Fibroblast of skin of right quadriceps (primary cell): Measurements from ENCODE around the gene ANXA2.
"Not testable (repeated sequence)": the region's sequence is repeated elsewhere in the genome, so short reads cannot be mapped to it uniquely, and the experiment has no call there.

Source experiments
- DNase-seq: peaks from one replicate; pipeline ENCODE4 v3.0.0-alpha.2; 2013

The ANXA2 gene

DNA sequence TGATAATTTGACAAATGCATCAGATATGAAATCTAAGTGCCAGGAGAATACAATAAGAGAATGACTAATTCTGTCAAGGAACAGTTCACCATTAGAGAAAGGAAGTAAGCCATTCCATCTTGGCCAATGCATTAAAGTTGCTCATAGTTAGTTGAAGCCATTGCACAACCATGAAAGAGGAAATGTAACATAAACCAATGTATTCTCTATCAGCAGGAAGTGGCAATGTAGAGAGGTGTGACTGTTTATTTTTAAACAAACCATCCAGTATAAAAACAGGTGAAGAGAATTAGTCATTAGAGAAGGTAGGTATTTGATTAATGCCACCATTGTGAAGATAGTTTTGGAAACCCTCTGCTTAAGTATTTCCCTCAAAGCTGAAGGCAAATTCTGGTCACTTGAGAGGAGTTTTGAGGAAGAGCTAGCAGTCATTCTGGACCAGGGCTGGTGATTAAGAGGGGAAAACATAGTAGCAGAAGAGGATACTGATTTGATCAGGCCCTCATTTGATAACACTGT, 10.7 kb upstream of the ANXA2 start:
- peak; percentile 87 for DNase-seq

DNA sequence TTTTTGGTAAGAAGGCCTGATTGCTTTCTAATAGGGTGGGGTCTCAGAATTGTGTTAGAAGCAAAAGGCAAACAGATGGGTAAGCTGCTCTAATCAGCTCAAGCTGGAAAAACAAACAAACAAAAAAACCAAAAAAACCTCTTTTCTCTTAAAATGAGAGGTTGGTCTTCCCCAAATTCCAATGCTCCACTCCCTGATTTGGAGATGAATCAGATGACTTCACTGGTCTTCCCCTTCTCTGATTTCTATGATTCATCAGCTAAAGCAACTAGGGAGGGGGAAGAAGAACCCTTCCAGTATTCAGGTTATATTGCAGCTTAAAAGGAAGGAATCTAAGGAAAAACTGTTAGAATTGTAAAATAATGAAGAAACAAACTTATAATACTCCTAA, 9.6 kb upstream of the ANXA2 start:
- DNase-seq: peak; percentile 90

DNA sequence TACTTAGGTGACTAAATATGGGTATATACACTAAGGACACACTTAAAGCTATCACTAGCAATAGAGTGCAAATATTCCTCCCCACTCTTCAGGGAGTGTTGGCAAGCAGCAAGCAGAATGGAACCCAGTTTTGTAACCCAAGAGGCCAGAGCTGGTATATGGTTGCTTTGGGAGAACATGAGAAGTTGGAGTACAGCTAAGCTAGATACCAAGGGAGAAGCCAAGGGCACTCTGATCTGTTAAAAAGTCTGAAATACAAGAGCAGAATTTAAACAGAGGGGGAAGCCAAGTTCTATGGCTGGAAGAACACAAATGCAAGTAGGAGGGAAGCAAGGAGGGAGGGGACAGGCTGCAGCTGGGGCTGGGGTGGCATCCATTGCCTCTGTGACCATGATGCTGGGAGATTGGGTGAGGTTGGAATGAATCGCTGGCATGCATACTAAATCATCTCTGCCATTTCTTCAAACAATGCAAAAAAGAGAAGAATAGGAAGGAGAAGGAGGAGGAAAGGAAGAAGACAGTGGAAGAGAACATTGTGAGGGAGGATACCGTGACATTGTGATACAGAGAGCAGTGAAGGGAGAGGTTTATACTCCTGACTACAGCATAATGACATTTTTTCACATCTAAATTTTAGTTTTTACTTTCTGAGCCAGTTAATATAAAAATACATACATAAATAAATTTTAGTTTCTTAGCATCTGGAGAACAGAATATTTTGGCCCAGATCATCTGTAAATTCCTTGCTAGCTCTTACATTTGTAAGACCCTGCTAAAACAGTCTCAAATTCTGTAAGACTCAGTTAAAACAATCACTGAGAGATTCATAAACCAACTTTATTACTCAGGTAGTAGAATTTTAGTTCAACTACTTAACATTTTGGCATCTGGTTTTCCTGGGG, 9.0 kb upstream of the ANXA2 start:
- no peak for DNase-seq

DNA sequence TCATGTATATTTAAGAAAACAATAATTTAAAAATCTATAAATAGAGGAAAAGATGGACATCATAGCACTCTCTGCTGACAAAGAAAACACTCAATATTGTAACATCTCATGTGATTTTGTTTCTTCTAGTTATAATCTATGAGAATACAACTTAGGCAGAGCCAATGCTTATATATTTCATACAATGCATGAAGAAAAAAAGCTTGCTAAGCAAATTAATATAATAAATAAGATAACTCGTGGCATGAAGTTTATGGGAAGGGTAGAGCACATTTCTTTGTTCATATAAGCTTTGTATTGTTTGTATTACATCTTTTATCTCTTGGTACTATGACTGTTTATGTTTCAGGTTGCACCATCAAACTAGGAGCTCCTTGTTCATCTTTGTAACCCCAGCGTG, 7.6 kb upstream of the ANXA2 start:
- no peak for DNase-seq

DNA sequence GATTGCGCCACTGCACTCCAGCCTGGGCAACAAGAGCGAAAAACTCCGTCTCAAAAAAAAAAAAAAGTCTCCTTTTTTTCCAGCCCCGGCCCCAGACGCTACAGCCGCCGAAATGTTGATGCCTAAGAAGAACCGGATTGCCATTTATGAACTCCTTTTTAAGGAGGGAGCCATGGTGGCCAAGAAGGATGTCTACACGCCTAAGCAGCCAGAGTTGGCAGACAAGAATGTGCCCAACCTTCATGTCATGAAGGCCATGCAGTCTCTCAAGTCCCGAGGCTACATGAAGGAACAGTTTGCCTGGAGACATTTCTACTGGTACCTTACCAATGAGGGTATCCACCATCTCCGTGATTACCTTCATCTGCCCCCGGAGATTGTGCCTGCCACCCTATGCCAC, 6.6 kb upstream of the ANXA2 start:
- not testable (repeated sequence) for DNase-seq

DNA sequence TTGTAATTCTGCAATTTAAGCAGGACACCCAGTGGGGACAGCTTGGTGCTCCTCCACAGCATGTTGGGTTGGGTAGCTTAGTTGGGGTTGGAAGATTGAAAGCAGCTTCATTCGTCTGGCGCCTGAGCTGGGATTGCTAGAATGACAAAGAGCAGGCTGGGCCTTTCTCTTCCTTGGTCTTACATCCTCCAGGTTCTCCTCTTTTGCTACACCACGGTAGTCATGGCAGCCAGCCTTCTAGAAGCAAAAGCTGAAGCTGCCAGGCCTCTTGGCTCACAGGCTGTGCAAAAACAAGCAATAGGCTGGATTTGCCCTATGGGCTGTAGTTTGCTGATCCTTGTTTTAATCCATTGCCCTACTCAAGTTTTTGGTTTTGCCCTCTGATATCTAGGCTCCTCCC, 3.2 kb upstream of the ANXA2 start:
- no peak for DNase-seq

DNA sequence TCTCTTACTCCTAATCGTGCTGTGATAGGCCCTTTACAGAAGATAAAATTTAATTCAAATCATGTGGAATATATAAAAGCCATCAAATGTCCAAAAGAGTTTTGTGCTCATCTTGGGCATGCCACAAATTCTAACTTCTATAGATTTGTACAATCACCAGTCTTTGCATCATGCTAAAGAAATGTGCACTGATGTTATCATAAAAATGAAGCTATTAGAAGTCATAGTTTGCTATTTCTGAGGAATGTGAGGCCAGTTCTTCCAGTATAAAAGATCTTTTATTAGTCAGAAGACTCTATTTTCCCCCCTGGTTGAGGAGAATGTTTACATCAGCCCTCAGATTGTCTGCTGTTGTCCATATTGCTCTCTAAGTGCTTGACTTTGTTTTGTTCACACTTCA, 2.1 kb upstream of the ANXA2 start:
- DNase-seq: peak; percentile 95

DNA sequence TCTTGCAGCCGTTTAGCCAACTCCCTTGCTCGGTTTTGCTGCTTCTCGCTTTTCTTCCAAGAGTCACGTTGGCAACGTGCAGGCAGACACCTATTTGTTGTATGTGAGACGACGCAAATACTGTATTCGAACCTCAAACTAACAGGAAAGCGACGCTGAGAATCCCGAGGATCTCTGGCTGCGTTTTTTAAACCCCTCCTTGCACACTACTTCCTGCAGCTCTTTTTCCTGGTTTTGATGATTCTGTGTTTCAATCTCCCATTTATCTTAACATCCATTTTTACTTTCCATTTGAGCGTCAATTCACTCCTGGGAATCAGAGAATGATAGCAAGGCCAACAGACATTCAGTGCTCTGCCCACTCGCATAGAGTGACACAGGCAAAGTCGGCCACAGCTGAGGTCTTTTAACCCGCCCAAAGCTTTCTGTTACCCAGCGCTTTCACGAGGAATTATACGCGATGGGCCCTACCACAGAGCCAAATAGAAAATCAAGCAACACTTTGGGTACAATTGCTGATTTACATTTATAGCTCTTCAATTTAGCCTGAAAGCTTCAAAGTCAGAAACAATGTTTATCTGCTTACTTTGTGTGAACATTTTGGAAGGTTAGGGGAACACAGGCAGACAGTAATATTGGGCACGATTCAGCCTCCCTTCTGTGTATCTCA, 1.6 kb upstream of the ANXA2 start:
- DNase-seq: no peak

DNA sequence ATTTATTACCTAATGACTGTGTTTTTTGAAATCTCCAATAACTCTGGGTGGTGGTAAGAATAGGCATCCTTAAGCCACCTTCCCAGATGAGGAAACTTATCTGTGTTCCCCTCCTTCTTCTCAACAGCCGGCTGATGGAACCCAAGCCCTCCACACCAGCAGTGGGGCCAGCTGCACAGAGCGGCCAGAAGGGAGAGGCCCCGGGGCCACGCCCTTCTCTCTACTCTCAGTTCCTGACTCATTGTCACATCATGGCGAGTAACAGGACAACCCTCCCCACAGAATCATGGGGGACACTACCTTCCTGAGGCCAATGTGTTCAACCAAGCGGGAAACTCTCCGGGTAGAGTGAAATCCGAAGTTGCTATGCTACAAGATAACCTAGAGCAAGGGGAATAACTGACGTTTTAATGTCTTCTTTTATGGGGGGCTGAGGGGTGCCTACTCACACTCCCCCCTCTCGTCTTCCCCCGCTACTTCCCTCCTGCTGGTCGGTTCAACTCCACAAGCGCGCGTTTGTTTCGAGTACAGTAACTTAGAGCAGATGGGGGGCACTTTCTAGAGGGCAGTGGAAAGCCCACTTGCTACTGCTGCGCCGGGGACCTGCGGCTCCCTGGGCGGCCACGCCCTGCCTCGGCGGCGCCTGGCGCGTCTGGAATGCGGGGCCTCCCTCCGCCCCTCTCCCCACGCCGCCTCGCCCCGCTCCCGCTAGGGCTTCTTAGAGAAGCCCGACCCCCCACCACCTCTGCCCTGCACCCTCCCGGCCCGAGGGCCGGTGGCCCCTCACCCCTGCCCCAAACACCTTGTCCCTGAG, 621 bp downstream of the ANXA2 start:
- DNase-seq: peak; percentile 78

DNA sequence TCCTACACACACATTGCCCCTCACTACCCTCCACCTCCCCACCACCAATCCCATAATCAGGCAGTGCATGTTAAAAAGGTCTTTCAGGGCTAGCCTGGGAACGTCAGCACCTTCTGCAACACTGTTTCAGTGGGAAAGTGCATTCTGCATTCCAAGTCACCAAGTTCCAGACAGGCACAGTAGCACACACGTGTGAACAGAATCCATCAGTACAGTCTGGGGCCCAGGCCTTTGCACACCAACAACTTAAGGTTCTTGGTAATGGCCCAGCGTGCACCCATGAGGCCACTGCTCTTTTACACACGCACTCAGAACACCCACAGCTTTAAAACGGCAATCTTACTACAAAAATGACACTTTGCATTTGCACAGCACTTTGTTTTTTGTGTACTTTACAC, 1.2 kb downstream of the ANXA2 start:
- DNase-seq: no peak

DNA sequence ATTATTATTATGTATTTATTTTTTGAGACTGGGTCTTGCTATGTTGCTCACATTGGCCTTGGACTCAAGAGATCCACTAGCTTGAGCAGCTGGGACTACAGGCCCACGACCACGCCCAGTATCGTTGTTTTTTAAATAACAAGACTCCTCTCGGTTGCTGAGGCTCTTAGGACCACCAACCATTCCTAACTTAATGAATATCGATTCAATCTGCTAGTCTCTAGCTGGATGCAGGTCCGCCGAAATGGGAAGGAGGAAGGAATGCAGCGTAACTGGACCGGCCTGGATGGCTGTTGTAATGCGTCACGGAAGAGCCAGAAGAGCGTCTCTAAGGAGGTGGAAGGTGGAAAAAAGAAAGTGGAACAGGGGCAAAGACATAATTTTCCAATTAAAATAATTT, 1.7 kb downstream of the ANXA2 start:
- no peak for DNase-seq

DNA sequence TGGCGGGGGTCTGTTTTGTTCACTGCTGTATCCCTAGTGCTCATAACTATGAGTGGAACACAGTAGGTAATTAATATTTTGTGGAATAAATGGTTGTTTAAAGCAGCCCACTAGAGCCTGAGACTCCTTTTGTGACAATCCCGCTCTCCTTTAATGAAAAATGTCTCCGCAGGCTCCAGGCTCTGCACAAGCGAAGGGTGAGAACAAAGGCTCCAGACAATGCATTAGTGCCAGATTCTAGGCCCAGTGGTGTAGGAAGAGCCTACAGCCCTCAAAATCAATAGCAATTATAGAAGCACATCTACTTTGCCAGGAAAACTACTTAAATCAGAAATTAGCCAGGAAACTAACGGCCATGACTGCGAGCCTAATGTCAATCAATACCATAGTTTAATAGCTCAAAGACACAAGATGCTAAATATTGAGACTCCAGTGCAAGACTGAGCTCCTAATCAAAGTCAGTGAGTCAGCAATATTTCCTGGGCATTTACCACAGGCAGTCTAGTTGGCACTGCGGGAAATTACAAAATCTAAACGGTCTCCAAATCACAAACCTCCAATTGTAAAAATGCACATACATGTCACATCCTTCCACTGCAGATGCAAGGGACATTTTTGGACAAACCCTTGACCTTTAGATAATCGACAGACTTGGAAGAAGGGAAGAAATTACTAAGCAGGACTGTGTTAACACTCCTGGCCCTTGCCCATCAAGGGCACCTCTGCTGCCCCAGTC, 2.3 kb downstream of the ANXA2 start:
- no peak for DNase-seq

DNA sequence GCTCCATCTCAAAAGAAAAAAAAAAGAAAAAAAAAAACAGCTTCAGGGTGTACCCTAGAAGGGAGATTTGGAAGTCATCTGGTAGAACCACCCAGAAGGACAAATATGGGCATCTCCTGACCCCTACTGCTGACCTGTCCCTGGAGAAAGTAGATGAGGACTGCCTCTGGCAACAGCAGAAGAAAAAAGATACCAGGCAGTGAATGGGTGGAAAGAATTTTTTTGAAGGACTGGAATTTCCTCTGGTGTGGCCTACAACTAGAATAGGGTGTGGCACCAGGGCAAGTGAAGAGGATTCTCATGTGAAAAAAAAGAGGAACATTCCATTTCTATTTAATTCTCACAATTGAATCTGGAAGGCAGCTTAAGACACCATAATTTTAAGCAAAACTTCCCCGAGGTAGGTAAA, 3.1 kb downstream of the ANXA2 start:
- DNase-seq: peak; percentile 51

DNA sequence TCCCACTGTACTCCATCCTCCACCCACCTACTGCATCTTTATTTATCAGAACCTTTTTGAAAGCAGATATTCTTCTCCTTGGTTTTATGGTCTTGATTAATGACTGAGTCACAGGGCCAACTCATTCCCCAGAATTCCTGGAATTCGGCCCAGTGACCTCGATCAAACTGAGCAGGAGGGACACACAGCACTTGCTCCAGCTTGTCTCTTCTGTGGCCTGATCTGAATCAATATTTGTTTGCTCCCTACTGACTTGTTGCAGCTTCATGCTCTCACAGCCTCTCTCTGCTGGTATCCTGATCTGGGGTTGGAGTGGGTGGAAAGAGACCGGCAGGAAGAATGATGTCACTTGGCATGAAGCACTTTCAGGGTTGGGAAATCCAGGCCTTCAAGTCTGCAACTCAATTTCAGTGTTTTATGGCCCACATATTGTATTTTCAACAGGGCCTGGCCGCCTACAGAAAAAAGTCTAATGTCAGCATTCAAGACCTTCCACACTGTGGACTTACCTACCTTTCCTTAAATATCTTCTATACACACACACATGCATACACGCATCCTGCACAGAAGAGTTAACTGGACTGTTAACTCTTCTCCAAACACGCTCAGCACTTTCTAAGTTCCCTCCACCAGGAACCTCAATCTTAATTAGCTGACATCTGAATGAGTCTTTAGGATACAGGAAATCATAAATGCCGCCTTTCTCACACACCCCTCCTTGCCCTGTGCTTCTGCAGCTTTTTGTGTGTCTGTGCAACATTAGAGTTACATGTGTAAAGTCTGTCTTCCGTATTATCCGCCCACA, 4.6 kb downstream of the ANXA2 start:
- DNase-seq: peak; percentile 99

DNA sequence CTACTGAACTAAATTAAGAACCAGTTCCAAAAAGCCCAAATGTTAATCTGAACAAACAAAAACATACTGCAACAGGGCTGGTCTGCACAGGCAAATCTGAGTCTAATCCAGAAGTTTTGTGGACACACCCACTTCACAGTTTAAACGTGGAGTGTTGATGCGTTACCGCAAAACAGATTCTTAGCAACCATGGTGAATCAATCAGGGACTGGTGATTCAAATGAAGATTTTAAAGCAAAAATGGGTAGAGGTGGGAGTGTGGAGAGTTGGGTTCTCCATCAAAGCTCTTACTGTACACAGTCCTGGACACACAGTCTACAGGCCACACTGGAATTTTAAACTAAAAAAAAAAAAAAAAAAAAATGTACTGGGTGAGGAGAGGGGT, 5.2 kb downstream of the ANXA2 start:
- DNase-seq: peak; percentile 89

DNA sequence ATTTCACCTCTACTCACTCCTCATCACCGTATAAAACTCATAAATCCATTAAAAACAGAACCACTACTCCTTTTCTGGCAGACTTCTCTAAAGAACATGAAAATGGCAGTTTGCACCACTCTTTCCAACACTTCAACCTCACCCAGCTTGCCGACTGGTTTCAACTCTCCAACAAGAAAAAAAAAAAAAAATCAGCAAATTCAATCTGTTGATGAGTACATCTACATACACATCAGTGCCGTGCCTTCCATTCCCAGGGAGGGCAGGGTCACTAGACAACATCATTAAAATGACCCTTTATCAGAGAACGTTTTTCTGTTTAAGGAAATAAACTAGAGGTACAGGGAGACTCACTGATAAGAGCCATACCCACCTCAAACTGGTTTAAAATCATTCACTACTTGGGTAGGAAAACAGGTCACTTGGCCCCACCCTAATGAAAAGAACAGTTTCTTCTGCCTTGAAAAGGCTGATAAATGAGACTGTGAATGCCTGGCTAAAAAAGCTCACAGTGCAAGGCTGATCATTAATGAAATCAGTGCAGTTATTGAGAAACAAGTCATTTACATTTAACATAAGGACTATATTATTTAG, 6.0 kb downstream of the ANXA2 start:
- no peak for DNase-seq

DNA sequence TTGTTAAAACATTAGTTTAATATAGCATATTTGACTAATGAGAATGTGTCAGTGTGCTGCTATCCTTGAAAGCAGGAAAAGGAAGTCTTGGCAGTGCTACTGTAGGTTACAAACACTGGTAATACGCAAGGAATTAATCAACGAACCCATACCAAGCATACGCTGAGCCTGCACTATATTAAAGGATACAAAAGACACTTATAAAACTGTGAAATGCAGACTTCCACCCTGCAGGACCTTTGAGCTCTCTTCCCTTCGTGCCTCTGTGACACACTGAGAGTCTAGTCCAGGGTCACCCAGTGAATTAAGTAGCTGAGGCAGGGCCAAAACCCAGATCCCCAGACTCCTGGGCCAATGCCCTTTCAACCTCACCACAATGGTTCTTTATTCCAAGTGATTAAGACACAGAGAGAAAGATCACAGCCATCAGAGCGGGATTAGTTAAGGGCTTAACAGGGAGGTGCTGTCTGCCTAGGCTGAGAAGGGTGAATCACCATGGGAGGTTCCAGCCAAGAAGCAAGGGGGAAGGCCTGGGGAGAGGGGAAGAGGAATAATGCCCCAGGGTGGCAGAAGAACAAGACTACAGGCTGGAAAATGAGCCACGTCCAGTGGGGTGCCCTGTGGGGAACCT, 6.8 kb downstream of the ANXA2 start:
- peak; percentile 88 for DNase-seq

DNA sequence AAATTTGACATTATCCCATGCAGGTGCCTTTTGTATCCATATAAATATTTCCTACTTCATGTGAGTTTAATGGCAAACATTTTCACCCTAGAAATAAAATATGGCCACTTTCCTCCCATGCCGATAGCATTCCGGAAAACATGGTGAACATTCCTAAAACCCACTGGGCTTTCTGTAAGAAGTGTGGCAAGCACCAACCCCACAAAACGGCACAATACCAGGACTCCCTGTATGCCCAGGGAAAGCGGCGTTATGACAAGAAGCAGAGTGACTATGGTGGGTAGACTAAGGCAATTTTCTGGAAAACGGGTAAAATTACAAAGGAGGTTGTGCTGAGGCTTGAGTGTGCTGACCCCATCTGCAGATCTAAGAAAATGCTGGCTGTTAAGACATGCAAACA, 7.6 kb downstream of the ANXA2 start:
- DNase-seq: no peak

DNA sequence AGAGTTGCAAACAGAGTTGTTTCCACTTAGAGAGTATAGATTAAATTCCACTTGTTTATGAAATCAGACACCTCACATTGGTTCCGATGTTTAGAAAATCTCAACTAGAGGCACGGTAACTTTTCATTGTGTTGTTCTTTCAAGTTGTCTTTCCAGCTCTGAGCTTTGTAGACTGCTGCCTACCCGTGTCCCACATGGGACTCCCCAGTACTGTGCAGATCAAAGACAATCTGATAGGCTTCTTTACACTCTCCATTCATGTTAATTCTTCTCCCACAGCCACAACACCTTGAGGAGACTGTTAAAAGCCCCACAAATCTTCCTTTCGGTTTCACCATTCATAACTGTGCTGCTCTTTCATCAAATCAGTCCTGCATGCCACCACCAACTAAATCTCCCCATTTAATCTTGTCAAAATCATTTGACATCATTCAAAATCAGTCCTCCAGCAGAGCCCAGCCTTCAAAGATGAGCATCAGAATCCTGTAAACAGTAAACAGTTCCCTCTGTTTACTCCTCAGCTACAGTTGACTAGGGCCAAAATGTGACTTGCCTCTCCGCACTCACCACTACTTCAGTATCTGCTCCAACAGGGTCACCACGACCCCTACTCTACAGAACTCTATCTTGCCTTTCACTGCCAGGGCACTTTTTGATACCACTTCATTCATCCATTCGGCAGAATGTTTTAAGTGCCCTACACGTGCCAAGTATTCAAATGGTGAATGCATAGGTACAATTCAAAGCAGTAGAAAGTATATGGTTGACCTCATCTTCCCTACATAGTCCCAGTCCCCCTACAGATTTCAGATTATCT, 8.3 kb downstream of the ANXA2 start:
- DNase-seq: no peak

DNA sequence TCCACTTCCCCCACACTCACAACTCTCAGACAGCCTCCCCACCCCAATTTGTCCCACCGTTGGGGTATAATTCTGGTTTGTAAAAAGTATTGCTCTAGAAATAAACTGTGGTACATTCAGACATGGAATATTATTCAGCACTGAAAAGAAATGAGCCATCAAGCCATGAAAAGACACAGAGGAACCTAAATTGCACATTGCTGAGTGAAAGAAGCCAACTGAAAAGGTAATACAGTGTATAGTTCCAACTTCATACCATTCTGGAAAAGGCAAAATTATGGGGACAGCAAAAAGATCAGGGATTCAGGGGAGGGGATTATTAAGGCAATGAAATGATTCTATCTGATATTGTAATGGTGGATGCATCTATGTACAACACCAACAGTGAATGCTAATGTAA, 10.5 kb downstream of the ANXA2 start:
- DNase-seq: no peak
